GM18951 (cell line): ENCODE results near the gene ADAM23.

Experiments
- POLR2A ChIP-seq: IDR thresholded peaks from 4 replicates; pipeline ENCODE4 v1.6.1; 2011; ENCODE audit warnings: mild to moderate bottlenecking; ENCODE audit not compliant: insufficient read length, insufficient read depth; ENCODE audit errors: extremely low read depth
- in situ Hi-C: fragments of 300-500 bp; cut with MboI; formaldehyde crosslinking; loops from one replicate; pipeline ENCODE4 v1.12.0; 2022; ENCODE audit warnings: low sequenced_read_pairs, mixed read lengths, inconsistent platforms; ENCODE audit not compliant: unreplicated experiment

ADAM23 gene

DNA sequence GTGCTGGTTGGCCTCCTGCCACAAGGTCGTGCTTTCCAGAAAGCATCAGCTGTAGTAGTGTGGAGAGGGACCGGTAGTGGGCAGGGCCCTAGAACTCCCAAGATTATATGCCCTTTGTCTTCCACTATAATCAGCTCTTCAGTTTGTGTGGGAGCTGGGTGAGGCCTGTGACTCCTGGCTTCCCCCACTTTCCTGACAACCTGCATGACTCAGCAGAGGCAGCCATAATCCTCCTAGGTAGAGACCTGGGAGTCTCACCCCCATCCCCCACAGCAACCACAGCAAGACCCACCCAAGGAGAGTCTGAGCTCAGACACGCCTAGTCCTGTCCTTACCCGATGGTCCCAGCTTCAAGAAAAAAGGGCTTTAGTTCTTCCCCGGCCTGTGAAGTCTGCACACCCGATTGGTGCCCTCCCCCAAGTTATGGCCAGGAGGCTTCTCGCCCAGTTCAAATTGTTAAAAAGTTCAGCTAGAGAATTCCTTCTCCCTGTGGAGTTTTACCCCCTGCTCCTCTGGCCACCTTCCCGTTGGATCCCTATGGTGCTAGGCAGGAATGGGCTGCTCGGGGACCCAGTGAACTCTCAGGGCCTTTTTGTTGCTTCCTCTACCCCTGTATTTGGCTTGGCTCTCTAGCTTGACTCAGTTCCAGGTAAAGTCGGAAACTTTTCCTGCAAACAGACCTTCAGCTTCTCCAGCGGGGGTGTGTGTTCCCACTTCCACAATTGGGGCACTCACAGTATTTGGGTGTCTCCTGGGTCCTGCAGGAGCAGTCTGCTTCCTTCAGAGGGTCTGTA, 141.2 kb downstream of the ADAM23 start:
- no peak for TF ChIP-seq POLR2A
- in situ Hi-C loops = no loop called here

DNA sequence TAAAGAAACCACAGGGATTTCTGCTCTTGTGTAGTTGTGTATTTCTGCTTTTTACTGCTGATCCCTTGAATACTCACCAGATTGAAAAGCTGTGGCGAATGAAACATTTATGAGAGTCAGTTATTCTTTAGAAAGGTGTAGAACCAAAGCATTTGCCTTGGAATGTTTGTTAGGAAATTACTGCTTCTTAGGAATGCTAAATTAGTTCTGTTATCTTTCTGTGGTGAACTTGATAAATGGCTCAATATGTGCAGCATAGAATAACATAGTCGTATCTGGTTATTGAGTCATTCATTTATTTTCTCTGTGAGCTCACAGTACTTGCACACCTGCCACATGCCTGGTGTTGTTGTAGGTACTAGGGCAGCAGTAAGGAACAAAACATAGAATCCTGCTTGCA, 142.0 kb downstream of the ADAM23 start:
- in situ Hi-C loops = no loop called here
- TF ChIP-seq POLR2A = no peak

DNA sequence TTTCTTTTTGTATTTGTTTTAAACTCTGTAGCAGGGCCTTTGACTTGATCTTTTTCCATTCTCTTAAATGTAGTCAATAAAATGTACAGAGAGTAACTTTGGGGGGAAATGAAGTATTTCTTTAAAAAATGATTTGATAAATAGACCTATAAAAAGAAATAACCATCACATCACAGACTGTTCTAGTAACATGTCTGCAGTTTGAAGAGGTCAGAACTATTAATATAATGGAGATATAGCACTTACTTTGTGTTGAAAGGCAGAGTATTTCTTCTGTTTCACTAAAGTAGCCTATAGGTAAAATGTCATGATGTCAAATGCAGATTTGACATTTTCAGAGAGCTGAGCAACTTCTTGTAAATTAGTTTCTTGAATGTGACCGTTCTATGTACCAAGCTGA, 143.3 kb downstream of the ADAM23 start:
- no peak for TF ChIP-seq POLR2A
- in situ Hi-C loops = no loop called here

DNA sequence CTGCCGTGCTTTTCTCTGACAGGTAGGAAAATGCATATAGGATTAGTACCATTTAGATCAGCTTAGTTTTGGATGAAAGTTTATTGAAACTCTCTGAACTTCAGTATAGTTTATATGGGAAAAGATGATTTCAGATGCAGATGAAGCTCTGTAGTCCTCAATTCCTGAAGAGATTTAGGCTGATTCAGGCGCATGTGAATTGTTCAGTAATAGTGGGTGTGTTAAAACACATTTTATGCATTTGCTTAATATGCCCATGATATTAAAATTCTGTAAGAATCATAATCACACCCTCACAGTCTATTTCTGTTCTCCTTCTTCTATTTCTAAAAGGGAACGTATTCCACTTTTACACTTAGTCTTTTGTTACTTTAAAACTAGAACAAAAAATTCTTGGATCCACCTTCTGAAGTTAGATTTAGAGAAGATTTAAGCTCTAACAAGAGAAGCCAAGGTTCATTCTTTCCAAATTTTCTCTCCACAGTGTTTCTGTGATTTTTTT, 154.4 kb downstream of the ADAM23 start:
- TF ChIP-seq POLR2A = no peak
- in situ Hi-C loops = no loop called here

DNA sequence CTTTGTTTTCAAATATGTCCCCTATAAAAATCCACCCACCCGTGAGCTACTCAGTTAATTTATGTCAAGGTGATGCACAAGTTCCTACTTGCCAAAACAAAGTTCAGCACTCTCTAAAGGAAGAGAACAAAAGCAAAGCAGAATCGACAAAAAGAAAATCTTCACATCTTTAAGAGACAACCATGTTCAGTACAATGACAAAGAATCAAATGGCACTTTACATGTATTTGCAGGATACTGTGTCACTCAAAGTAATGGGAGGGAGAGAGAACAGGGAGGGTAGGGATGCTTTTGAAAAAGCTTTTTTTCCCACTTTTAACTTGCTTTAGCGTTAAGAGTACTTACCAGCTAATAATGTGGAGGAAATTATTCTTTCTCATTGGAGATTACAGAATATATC, 159.9 kb downstream of the ADAM23 start:
- in situ Hi-C loops = no loop called here
- no peak for TF ChIP-seq POLR2A

DNA sequence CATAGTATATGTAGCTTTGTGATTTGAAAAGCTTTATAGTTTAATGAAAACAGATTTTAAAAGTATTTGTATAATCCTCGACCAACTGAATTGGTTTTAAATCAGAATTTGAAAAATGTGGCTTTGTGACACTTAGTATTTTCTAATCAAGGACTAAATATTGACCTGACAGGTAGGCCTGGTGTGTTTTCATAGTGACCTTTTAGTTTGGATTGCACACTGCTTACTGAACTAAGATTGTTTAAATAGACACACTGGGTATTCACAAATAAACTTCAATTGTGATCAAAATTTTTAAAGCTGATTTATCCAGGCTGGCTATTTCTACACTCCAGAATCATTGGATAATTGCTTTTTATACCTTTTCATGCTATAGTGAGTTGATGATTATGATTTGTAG, 167.1 kb downstream of the ADAM23 start:
- in situ Hi-C loops = no loop called here
- no peak for TF ChIP-seq POLR2A

DNA sequence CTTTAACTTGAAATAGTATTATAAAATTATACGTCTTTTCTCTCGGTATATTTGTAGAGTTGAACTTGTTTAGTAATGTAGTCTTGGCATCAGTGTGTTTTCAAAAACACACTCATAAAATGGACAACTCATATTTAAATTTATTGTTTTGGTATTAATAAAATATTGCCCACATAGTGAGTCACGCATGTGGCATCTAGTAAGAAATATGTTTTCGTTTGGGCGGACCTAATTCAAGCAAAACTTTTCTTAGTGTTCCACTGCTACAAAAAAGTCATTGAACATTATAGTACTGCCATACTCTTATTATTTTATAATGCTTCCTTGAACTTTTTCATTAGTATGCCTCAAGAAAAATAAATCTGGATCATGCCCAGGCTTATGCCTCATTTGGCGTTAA, 167.9 kb downstream of the ADAM23 start:
- in situ Hi-C loops = no loop called here
- TF ChIP-seq POLR2A = no peak

DNA sequence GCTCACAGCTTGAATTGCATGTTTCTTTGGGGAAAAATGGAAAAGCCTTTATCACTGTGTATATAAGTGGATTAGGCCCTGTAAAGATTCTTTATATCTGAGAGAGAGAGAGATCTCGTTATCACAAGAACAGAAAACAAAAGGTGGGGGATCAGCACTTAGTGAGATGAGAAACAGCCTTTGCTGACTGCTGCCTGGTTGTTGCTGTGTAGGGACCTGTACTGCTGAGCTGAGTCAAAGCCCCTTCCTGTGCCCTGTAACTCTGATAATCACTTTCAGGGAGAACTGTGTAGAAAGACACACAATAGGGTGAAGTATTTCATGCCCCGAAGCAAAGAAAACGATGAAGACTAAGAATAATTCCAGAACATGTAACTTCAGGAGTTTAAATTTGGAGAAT, 168.4 kb downstream of the ADAM23 start:
- no peak for TF ChIP-seq POLR2A
- in situ Hi-C loops = no loop called here

DNA sequence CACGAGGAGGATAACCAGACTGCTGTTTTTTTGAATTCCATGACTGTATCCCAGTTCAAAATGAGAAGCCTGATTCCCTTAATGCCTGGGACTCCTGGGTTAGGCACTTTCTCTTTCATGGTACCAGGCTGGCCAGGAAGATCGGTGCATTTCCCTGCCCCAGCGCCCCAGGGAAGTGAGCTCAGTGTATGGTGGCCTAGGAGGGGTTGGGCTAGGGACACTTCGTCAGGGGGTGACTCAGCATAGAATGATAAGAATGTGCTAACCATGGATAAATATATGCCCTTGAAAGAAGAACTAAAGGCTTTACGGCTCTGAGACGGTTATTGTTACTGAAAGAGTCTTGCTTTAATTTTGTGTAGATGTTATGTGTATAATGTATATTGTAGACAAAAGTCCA, 171.5 kb downstream of the ADAM23 start:
- no peak for TF ChIP-seq POLR2A
- in situ Hi-C loops = no loop called here

DNA sequence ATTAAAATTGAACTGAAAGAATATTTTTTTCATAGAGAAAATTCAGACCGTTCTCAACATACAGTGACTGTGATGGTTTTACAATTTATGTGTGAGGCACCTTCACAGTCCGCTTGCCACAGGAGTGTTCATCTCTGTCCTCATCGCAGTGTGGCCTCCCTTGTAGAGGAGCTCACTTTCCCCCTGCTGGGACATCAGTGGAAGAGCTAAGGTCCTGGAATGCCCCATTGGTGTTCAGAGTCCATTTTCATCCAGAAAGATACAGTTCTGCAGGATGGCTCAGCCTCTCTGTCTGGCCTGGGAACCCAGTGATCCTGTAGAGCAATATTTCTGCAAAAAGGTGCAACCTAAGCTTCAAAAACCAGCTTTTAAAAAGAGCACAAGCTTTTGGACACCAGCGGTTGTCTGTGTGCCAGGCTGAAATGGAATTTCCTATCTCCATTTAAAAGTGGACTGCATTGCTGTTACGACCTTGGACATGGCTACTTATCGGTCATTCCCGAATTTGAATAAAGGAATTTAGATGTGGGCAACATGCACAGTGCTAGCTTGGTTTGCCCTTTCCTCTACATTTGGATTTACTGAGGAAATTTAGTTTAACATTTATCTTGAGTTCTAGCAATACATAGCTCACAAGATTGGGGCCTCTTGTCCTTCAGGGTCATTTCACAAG, 172.2 kb downstream of the ADAM23 start:
- no peak for TF ChIP-seq POLR2A
- in situ Hi-C loops = no loop called here

DNA sequence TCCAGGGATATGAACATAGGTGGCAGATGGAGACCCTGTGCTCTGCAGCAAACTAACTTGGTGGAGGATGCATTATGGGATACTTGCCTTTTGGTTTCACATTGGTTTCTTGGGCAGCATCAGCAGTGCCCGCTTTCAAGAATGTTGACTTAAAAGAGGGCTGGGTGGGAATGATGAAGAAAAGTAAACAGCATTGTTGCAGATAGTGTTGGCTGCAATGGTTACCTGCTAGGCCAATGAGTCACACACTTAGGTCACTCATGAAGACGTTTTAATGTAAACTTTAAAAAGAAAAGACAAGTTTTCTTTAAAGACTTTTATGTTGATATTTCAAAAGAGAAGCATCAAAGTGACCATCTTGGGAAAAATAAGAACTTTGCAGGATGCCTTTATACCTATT, 172.8 kb downstream of the ADAM23 start:
- no peak for TF ChIP-seq POLR2A
- in situ Hi-C loops = no loop called here

DNA sequence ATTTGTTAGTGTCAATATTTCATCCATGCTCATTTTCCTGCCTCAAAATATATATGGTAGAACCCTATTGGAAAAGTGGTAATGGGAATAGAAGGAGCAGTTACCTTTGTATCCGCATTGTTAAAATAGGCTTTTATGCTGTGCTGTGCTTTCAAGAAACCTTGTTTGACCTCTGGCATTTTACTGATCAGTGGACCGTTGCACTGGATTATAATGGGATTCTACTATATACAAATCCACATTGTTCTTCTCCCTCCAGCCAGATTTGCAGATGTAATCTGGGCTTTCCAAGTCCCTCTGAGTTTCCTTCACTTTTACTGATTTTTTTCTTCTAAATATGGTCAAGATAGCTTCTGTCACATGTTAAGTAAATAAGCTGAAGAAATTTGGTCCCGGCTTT, 175.7 kb downstream of the ADAM23 start:
- in situ Hi-C loops = no loop called here
- no peak for TF ChIP-seq POLR2A

DNA sequence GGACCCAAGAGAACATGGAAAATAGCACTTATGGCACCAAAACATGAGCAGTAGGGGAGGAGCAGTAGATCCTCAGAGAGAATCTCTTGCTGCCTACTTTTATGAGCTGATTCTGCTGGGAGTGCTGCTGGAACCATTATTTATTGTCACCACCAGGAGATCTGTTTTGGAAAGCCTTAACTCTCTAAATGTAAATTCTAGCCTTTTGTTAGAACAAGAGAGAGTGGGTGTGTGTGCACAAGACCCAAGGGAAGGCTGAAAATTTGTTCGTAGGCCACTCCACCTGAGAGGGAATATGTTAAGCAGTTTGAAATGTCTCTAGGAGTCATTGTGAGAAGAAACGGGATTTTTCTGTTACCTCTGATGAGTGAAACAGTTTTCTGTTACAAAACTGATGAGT, 182.8 kb downstream of the ADAM23 start:
- in situ Hi-C loops = no loop called here
- no peak for TF ChIP-seq POLR2A

DNA sequence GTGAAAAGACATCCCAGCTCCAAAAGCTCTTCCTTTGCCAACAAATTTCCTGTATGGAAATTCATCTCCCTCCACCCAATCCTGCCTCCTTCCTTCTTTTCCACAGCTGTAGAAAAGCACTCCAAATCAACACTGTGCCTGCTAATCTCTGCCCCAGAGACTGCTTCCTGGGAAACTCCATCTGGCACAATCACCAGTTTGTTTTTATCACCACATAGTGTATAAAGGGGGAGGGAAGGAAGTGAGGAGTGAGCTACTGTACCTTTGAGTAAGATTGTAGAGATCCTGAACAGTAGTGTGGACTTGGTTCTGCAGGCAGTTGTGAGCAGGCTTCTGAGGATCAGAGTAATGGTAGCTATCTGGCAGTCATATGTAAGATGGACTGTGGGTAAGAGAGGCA, 184.3 kb downstream of the ADAM23 start:
- TF ChIP-seq POLR2A = no peak
- in situ Hi-C loops = no loop called here
